ENCODE data around the gene MOGAT1. TPM values are rescaled to one million over a fixed set of nuclear protein-coding genes. Genes with fewer than 3 reads are reported as not detected.

Gene MOGAT1
- total and polyA plus RNA-seq, 2 of the 13 experiments (the other 11 are each of a cell fraction or from before 2014, with no cell fraction given): 0.98 to 4.3 TPM

DNA sequence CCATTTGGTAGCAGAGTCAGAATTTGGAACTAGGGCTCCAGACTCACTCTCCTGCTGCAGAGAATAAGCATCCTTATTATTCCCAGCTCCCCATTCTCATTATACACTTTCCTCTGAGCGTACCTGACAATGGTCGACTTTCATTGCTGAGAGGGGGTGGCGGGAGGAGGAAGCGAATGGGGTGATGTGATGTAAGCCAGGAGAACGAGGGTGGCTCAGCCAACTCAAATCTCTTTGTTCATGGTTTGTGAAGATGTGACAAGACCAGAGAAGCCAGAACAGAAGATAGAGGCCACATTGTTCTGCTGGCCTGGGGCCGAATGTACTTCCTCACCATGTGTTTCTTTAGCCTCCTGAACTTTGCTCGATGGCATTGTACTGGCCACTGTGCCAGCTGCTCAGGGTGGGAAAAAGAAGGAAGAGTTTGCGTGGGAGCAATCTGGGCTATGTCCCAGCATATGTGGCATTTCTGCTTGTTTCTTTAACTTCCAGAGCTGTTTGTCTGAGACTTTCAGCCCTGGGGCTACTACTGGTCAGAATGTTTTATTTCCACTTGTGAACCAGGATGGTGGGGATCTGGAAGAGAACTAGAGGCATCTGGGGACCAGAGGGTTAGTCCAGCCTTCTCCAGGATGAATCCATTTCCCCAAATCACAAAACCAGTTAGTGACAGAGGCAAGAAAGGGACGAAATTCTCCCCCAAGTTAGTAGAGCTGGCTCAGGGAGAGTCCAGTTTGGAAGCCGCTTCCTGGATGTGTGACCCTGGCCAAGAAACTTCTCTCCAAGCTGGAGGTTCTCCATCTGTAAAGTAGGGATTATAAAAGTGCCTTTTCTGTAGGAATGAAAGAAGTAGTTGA, 62.6 kb downstream of the MOGAT1 start (continued):
- TF ChIP-seq ZNF775 (CRISPR knock-in tag; IDR thresholded peaks at IDR 0.05; ENCODE audit: borderline replicate concordance) (peak; percentile 95), ZMYM4 (CRISPR knock-in tag; IDR thresholded peaks at IDR 0.05) (peak; percentile 86), RFXANK (CRISPR knock-in tag; IDR thresholded peaks at IDR 0.05) (no peak), STAT5B (CRISPR knock-in tag; IDR thresholded peaks at IDR 0.05) (peak; percentile 56; the same call in 1 of the 2 replicates), SAP130 (CRISPR knock-in tag; IDR thresholded peaks at IDR 0.05; ENCODE audit: low read depth) (peak; percentile 83), ZNF83 (CRISPR knock-in tag; IDR thresholded peaks at IDR 0.05; ENCODE audit: borderline replicate concordance) (no peak), SP2 (CRISPR knock-in tag; IDR thresholded peaks at IDR 0.05) (no peak), ZNF598 (CRISPR knock-in tag; IDR thresholded peaks at IDR 0.05; ENCODE audit: borderline replicate concordance) (no peak), TSC22D2 (CRISPR knock-in tag; IDR thresholded peaks at IDR 0.05; ENCODE audit: borderline replicate concordance) (0 out of 2 replicates have a peak, but pooled peaks have one; percentile 75), SNAI1 (CRISPR knock-in tag; IDR thresholded peaks at IDR 0.05; ENCODE audit: borderline replicate concordance) (no peak), HES4 (CRISPR knock-in tag; IDR thresholded peaks at IDR 0.05; ENCODE audit: borderline replicate concordance) (no peak), ARNT2 (CRISPR knock-in tag; IDR thresholded peaks at IDR 0.05; ENCODE audit: low read depth) (peak; percentile 81), TBX3 (IDR thresholded peaks at IDR 0.05; ENCODE audit: borderline replicate concordance) (no peak), ZNF24 (IDR thresholded peaks at IDR 0.05) (no peak), ZMAT3 (CRISPR knock-in tag; conservative IDR thresholded peaks at IDR 0.05) (no peak)
- TF ChIP-seq, protein P1, sequence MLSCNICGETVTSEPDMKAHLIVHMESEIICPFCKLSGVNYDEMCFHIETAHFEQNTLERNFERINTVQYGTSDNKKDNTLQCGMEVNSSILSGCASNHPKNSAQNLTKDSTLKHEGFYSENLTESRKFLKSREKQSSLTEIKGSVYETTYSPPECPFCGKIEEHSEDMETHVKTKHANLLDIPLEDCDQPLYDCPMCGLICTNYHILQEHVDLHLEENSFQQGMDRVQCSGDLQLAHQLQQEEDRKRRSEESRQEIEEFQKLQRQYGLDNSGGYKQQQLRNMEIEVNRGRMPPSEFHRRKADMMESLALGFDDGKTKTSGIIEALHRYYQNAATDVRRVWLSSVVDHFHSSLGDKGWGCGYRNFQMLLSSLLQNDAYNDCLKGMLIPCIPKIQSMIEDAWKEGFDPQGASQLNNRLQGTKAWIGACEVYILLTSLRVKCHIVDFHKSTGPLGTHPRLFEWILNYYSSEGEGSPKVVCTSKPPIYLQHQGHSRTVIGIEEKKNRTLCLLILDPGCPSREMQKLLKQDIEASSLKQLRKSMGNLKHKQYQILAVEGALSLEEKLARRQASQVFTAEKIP (CRISPR knock-in tag; IDR thresholded peaks at IDR 0.05; ENCODE audit: borderline replicate concordance): no peak
- TF ChIP-seq, protein P2, sequence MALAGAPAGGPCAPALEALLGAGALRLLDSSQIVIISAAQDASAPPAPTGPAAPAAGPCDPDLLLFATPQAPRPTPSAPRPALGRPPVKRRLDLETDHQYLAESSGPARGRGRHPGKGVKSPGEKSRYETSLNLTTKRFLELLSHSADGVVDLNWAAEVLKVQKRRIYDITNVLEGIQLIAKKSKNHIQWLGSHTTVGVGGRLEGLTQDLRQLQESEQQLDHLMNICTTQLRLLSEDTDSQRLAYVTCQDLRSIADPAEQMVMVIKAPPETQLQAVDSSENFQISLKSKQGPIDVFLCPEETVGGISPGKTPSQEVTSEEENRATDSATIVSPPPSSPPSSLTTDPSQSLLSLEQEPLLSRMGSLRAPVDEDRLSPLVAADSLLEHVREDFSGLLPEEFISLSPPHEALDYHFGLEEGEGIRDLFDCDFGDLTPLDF (CRISPR knock-in tag; IDR thresholded peaks at IDR 0.05): no peak
- TF ChIP-seq, protein P3, sequence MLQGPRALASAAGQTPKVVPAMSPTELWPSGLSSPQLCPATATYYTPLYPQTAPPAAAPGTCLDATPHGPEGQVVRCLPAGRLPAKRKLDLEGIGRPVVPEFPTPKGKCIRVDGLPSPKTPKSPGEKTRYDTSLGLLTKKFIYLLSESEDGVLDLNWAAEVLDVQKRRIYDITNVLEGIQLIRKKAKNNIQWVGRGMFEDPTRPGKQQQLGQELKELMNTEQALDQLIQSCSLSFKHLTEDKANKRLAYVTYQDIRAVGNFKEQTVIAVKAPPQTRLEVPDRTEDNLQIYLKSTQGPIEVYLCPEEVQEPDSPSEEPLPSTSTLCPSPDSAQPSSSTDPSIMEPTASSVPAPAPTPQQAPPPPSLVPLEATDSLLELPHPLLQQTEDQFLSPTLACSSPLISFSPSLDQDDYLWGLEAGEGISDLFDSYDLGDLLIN (CRISPR knock-in tag; IDR thresholded peaks at IDR 0.05; ENCODE audit: borderline replicate concordance): no peak
- TF ChIP-seq, protein P4, sequence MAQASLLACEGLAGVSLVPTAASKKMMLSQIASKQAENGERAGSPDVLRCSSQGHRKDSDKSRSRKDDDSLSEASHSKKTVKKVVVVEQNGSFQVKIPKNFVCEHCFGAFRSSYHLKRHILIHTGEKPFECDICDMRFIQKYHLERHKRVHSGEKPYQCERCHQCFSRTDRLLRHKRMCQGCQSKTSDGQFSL (CRISPR knock-in tag; IDR thresholded peaks at IDR 0.05): no peak

All from HepG2 (cell line).